Liver (tissue), 2 donors: Measurements from ENCODE around the gene TSPEAR.

Experiments used
- RAD21 ChIP-seq, 2 donors: IDR thresholded peaks; 2 replicates each; pipeline ENCODE4 v1.6.1; 2016; ENCODE audit warnings: antibody characterized with exemption in 2 of 2, mild to moderate bottlenecking in 2 of 2
- TF ChIP-seq, protein P1 (sequence below): IDR thresholded peaks from 2 replicates; pipeline ENCODE4 v1.6.1; 2016; ENCODE audit warnings: antibody characterized with exemption
- donor health status: healthy.

DNA sequence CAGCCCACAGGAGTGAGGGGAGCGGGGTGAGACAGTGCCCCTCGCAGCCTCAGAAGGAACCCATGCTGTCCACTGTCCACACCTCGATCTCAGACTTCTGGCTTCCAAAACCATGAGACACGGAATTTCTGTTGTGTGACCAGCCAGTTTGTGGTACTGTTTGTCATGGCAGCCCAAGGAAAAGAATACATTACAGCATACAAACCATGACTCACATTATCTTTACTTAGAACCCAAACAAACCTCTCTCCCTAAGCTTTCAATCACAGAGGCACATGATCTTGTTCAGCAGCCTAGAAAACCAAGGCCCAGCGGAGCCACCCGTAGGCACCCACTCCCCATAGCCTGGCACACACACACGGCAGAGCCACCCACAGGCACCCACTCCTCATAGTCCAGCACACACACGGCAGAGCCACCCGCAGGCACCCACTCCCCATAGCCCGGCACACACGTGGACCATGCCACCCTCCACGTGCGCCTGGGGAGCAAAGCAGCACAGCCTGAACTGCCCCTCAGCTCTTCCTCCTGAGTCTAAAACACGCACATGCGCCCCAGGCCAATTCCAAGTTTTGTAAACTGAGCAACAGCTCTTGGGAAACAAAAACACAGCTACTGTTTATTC, 138.3 kb downstream of the TSPEAR start:
- TF ChIP-seq RAD21 (IDR thresholded peaks at IDR 0.05) = no peak
- TF ChIP-seq, protein P1, sequence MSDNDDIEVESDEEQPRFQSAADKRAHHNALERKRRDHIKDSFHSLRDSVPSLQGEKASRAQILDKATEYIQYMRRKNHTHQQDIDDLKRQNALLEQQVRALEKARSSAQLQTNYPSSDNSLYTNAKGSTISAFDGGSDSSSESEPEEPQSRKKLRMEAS = no peak
